Measurements from ENCODE around the gene C3orf22.

C3orf22 gene

GRCh38 chr3:126512916-126513650 is 45.6 kb downstream of the C3orf22 start:
- no peak for DNase-seq (ENCODE audit: low read depth in 2 of 2)

- no peak for DNase-seq (ENCODE audit: low read depth in 2 of 2)
Measured at GRCh38 chr3:126512026-126512425, 46.7 kb downstream of the C3orf22 start.

GRCh38 chr3:126511291-126511690 is 47.4 kb downstream of the C3orf22 start:
- no peak for DNase-seq (ENCODE audit: low read depth in 2 of 2)

- DNase-seq (ENCODE audit: low read depth in 2 of 2), result no peak
Measured at GRCh38 chr3:126510308-126510910, 48.3 kb downstream of the C3orf22 start.

- no peak for DNase-seq (ENCODE audit: low read depth in 2 of 2)
Measured at GRCh38 chr3:126509597-126510307, 49.0 kb downstream of the C3orf22 start.

GRCh38 chr3:126508564-126508964 is 50.2 kb downstream of the C3orf22 start:
- DNase-seq (ENCODE audit: low read depth in 2 of 2), result no peak

GRCh38 chr3:126507886-126508285 is 50.8 kb downstream of the C3orf22 start:
- no peak for DNase-seq (ENCODE audit: low read depth in 2 of 2)

- no peak for DNase-seq (ENCODE audit: low read depth in 2 of 2)
Measured at GRCh38 chr3:126503701-126504100, 55.0 kb downstream of the C3orf22 start.

GRCh38 chr3:126502656-126503055 is 56.1 kb downstream of the C3orf22 start:
- DNase-seq (ENCODE audit: low read depth in 2 of 2), result no peak

- no peak for DNase-seq (ENCODE audit: low read depth in 2 of 2)
Measured at GRCh38 chr3:126501736-126502135, 57.0 kb downstream of the C3orf22 start.

- no peak for DNase-seq (ENCODE audit: low read depth in 2 of 2)
Measured at GRCh38 chr3:126501054-126501453, 57.7 kb downstream of the C3orf22 start.

- no peak for DNase-seq (ENCODE audit: low read depth in 2 of 2)
Measured at GRCh38 chr3:126500016-126500415, 58.7 kb downstream of the C3orf22 start.

All from stimulated activated CD4-positive, alpha-beta T cell treated with anti-CD3 and anti-CD28 coated beads, Interleukin-12 subunit alpha, Interleukin-12 subunit beta, amount 100 ng/mL, for 24 hours (primary cell).